Measurements from ENCODE around the gene ESPNL. TPM values are rescaled to one million over a fixed set of nuclear protein-coding genes. Genes with fewer than 3 reads are reported as not detected.

ESPNL gene
- total and polyA plus RNA-seq, 9 of the 15 experiments (the other 6 are each of a cell fraction or from before 2014, with no cell fraction given), result 0.03 to 0.09 (median 0.05) TPM; not detected in 3

DNA sequence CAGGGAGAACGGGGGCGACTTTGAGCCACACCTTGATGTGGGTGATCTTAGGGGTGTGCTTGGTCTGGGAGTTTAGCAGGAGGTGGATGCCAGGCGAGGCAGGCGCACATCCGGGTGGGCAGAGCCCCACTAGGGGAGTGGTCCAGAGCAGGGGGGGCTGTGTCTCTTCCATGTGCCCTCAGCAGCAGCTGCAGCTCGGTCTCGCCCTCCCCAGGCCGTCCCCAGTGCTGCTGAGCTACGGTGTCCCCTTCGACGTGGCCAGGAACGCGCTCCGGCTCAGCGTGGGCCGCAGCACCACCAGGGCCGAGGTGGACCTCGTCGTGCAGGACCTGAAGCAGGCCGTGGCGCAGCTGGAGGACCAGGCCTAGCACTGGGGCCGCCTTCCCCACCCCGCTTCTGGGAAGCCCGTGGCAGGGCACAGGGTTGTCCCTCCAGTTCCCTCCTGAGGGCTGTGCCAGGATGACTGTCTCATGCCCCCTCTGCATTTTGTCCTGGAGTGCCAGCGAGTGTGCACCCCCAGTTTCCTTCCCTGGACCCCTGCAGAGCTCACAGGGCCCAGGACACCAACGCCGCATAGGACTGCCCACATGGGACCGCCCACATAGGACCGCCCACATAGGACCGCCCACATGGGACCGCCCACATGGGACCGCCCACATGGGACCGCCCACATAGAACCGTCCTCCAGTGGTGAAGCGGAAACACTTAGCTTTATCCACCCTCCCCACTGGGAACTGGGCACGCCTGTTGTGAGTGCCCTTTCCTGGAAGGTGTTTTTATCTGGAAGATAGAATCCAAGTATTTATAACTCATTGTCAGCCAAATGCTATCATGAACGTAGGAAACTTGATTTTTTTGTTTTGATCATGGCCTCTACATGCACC, 1.9 kb upstream of the ESPNL start (continued):
- TF ChIP-seq KLF13 (tag; IDR thresholded peaks at IDR 0.05; ENCODE audit: borderline replicate concordance, low read depth), result no peak
- TF ChIP-seq NCOR1 (IDR thresholded peaks at IDR 0.05), result no peak
- TF ChIP-seq MAZ (CRISPR knock-in tag; conservative IDR thresholded peaks at IDR 0.05 in 1 of 2, IDR thresholded peaks at IDR 0.05 in 1 of 2), result peak in 1 of 2 experiments; percentile 46; a peak in 1 of 4 replicates
- TF ChIP-seq ZNF444 (CRISPR knock-in tag; IDR thresholded peaks at IDR 0.05), result no peak
- TF ChIP-seq ARID2 (IDR thresholded peaks at IDR 0.05), result no peak
- TF ChIP-seq HMGN3 (IDR thresholded peaks at IDR 0.05; ENCODE audit: borderline replicate concordance, extremely low read depth, insufficient read length, low read depth, low read length), result no peak
- TF ChIP-seq, protein P1, sequence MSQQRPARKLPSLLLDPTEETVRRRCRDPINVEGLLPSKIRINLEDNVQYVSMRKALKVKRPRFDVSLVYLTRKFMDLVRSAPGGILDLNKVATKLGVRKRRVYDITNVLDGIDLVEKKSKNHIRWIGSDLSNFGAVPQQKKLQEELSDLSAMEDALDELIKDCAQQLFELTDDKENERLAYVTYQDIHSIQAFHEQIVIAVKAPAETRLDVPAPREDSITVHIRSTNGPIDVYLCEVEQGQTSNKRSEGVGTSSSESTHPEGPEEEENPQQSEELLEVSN (IDR thresholded peaks at IDR 0.05; ENCODE audit: borderline replicate concordance in 1 of 2, extremely low read depth in 1 of 2, insufficient read depth in 1 of 2, insufficient read length in 1 of 2, low read depth in 1 of 2, low read length in 1 of 2, poor library complexity in 1 of 2, severe bottlenecking in 1 of 2), result peak in 1 of 2 experiments; percentile 4
- TF ChIP-seq KDM4B (IDR thresholded peaks at IDR 0.05; ENCODE audit: borderline replicate concordance in 2 of 2, low read depth in 1 of 2), result no peak
- TF ChIP-seq, protein P2, sequence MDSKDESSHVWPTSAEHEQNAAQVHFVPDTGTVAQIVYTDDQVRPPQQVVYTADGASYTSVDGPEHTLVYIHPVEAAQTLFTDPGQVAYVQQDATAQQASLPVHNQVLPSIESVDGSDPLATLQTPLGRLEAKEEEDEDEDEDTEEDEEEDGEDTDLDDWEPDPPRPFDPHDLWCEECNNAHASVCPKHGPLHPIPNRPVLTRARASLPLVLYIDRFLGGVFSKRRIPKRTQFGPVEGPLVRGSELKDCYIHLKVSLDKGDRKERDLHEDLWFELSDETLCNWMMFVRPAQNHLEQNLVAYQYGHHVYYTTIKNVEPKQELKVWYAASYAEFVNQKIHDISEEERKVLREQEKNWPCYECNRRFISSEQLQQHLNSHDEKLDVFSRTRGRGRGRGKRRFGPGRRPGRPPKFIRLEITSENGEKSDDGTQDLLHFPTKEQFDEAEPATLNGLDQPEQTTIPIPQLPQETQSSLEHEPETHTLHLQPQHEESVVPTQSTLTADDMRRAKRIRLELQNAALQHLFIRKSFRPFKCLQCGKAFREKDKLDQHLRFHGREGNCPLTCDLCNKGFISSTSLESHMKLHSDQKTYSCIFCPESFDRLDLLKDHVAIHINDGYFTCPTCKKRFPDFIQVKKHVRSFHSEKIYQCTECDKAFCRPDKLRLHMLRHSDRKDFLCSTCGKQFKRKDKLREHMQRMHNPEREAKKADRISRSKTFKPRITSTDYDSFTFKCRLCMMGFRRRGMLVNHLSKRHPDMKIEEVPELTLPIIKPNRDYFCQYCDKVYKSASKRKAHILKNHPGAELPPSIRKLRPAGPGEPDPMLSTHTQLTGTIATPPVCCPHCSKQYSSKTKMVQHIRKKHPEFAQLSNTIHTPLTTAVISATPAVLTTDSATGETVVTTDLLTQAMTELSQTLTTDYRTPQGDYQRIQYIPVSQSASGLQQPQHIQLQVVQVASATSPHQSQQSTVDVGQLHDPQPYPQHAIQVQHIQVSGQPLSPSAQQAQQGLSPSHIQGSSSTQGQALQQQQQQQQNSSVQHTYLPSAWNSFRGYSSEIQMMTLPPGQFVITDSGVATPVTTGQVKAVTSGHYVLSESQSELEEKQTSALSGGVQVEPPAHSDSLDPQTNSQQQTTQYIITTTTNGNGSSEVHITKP (IDR thresholded peaks at IDR 0.05; ENCODE audit: partially characterized antibody), result peak; percentile 58
- TF ChIP-seq, protein P3, sequence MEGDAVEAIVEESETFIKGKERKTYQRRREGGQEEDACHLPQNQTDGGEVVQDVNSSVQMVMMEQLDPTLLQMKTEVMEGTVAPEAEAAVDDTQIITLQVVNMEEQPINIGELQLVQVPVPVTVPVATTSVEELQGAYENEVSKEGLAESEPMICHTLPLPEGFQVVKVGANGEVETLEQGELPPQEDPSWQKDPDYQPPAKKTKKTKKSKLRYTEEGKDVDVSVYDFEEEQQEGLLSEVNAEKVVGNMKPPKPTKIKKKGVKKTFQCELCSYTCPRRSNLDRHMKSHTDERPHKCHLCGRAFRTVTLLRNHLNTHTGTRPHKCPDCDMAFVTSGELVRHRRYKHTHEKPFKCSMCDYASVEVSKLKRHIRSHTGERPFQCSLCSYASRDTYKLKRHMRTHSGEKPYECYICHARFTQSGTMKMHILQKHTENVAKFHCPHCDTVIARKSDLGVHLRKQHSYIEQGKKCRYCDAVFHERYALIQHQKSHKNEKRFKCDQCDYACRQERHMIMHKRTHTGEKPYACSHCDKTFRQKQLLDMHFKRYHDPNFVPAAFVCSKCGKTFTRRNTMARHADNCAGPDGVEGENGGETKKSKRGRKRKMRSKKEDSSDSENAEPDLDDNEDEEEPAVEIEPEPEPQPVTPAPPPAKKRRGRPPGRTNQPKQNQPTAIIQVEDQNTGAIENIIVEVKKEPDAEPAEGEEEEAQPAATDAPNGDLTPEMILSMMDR (IDR thresholded peaks at IDR 0.05 in 2 of 3, conservative IDR thresholded peaks at IDR 0.05 in 1 of 3; ENCODE audit: insufficient read depth in 2 of 3, low read depth in 1 of 3, low read length in 3 of 3), result 0 out of 6 replicates have a peak, but pooled peaks of 1 of the 3 experiments have one; percentile 4
- TF ChIP-seq VEZF1 (CRISPR knock-in tag; IDR thresholded peaks at IDR 0.05), result peak; percentile 24; the same call in 1 of the 2 replicates
- 0 out of 2 replicates have a peak, but pooled peaks have one; percentile 22 for TF ChIP-seq TEAD4 (IDR thresholded peaks at IDR 0.05; ENCODE audit: low read length)
- TF ChIP-seq TEAD4 (CRISPR knock-in tag; IDR thresholded peaks at IDR 0.05; ENCODE audit: borderline replicate concordance), result no peak
- no peak for TF ChIP-seq FOSL1 (tag; conservative IDR thresholded peaks at IDR 0.05)
- peak; percentile 74 for TF ChIP-seq SP1 (CRISPR knock-in tag; IDR thresholded peaks at IDR 0.05)
- no peak for TF ChIP-seq SIX5 (IDR thresholded peaks at IDR 0.05; ENCODE audit: borderline replicate concordance in 1 of 2, insufficient read depth in 1 of 2, low read depth in 1 of 2, low read length in 2 of 2)
